ENCODE results near the gene SUGCT. TPM values are rescaled to one million over a fixed set of nuclear protein-coding genes. Genes with fewer than 3 reads are reported as not detected.

SUGCT gene
- total RNA-seq, 6 donors from 2014 or later = 1.4 to 3.1 (median 1.7) TPM; not detected in 1

- DNase-seq (no peak), ATAC-seq (ENCODE audit: low FRiP score in 2 of 2) (no peak)
- Histone ChIP-seq H3K27me3 (no peaks in the 10 kb centered on the region), H3K4me1 (no peaks in the 10 kb centered on the region), H3K9me3 (no peaks in the 10 kb centered on the region), H3K27ac (no peak overlapping the region), H3K36me3 (no peaks in the 10 kb centered on the region), H3K4me3 (no peak overlapping the region)
- TF ChIP-seq CTCF (IDR thresholded peaks at IDR 0.05) (no peak), POLR2A (IDR thresholded peaks at IDR 0.05) (no peak), POLR2AphosphoS5 (IDR thresholded peaks at IDR 0.05) (no peak), EP300 (IDR thresholded peaks at IDR 0.05) (no peak)
- WGBS, 2 donors = 80 to 96% methylated on average over 1 to 2 of the region's 2 CpGs
Observed at GRCh38 chr7:40782836-40783235, 648.0 kb downstream of the SUGCT start.

GRCh38 chr7:40784176-40784575 lies 649.4 kb downstream of the SUGCT start:
- DNase-seq = no peak
- Histone ChIP-seq H3K27me3 (no peaks in the 10 kb centered on the region), H3K27ac (no peak overlapping the region), H3K4me1 (no peaks in the 10 kb centered on the region), H3K4me3 (no peak overlapping the region), H3K36me3 (no peaks in the 10 kb centered on the region), H3K9me3 (no peaks in the 10 kb centered on the region)
- TF ChIP-seq CTCF (IDR thresholded peaks at IDR 0.05) = no peak
- no peak for TF ChIP-seq EP300 (IDR thresholded peaks at IDR 0.05)
- no peak for TF ChIP-seq POLR2AphosphoS5 (IDR thresholded peaks at IDR 0.05)
- TF ChIP-seq POLR2A (IDR thresholded peaks at IDR 0.05) = no peak
- no peak for ATAC-seq (ENCODE audit: low FRiP score in 2 of 2)
- WGBS, 2 donors = 44 to 47% methylated on average over 2 of the region's 2 CpGs

- Histone ChIP-seq H3K27me3 (no peaks in the 10 kb centered on the region), H3K4me1 (no peaks in the 10 kb centered on the region), H3K27ac (no peak overlapping the region), H3K4me3 (no peak overlapping the region), H3K9me3 (no peaks in the 10 kb centered on the region), H3K36me3 (no peaks in the 10 kb centered on the region)
- no peak for TF ChIP-seq POLR2AphosphoS5 (IDR thresholded peaks at IDR 0.05)
- TF ChIP-seq POLR2A (IDR thresholded peaks at IDR 0.05) = no peak
- TF ChIP-seq CTCF (IDR thresholded peaks at IDR 0.05) = no peak
- TF ChIP-seq EP300 (IDR thresholded peaks at IDR 0.05) = no peak
- DNase-seq (no peak), ATAC-seq (ENCODE audit: low FRiP score in 2 of 2) (no peak)
- WGBS, 2 donors = 97% methylated on average over 1 of the region's 1 CpG
Observed at GRCh38 chr7:40786909-40787308, 652.1 kb downstream of the SUGCT start.

- H3K9me3 ChIP-seq = no peaks in the 10 kb centered on the region
- no peak overlapping the region for H3K4me3 ChIP-seq
- ATAC-seq (ENCODE audit: low FRiP score in 2 of 2) = no peak
- H3K27ac ChIP-seq = no peak overlapping the region
- 78 to 85% methylated on average over 3 of the region's 3 CpGs for WGBS, 2 donors
- no peaks in the 10 kb centered on the region for H3K4me1 ChIP-seq
- no peaks in the 10 kb centered on the region for H3K36me3 ChIP-seq
- no peaks in the 10 kb centered on the region for H3K27me3 ChIP-seq
- TF ChIP-seq EP300 (IDR thresholded peaks at IDR 0.05) (no peak), POLR2AphosphoS5 (IDR thresholded peaks at IDR 0.05) (no peak), CTCF (IDR thresholded peaks at IDR 0.05) (no peak)
- DNase-seq = no peak
Observed at GRCh38 chr7:40793132-40793531, 658.3 kb downstream of the SUGCT start.

- Histone ChIP-seq H3K27me3 (no peaks in the 10 kb centered on the region), H3K36me3 (no peaks in the 10 kb centered on the region), H3K27ac (no peak overlapping the region), H3K4me1 (no peaks in the 10 kb centered on the region), H3K4me3 (no peak overlapping the region), H3K9me3 (no peaks in the 10 kb centered on the region)
- TF ChIP-seq POLR2AphosphoS5 (IDR thresholded peaks at IDR 0.05) (no peak), POLR2A (IDR thresholded peaks at IDR 0.05) (no peak), EP300 (IDR thresholded peaks at IDR 0.05) (no peak), CTCF (IDR thresholded peaks at IDR 0.05) (no peak)
- DNase-seq (no peak), ATAC-seq (ENCODE audit: low FRiP score in 2 of 2) (no peak)
- WGBS, 2 donors = 66 to 96% methylated on average over 1 of the region's 1 CpG
Observed at GRCh38 chr7:40795607-40796006, 660.8 kb downstream of the SUGCT start.
